ENCODE data around the gene SDK2. TPM values are rescaled to one million over a fixed set of nuclear protein-coding genes. Genes with fewer than 3 reads are reported as not detected.

Gene SDK2
- total RNA-seq, 4 donors from 2014 or later: 0.18 to 3.3 (median 1.2) TPM

DNA sequence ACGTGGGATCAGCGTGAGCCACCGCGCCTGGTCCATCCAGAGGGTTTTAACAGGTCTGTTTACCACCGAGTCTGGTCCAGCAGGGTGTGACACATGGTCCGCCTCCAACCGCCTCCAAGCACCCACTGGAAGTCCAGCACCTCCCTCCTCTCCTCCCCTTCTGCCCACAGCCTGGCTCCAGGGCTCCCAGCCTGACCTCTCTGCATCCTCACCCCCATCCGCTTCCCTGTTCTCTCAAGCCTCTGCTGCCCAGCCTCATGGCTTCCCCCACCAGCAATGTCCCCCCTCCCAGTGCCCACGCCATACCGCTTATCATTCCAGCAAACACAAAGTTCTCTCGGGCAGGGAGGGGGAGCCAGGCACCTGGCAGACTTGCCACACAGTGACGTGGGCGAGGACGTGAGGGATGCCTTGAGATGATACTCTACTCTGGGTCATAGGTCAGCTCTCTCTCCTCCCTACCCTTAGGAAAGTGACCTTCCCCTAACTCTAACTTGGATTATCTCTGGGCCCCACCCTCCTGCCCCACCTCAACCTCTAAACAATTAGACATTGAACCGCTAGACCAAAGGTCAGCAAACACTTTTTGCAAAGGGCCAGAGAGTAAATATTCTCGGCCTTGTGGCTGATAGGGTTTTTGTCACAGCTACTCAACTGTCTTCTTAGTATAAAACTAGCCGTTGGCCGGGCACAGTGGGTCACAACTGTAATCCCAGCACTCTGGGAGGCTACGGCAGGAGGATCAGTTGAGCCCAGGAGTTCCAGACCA, 355.5 kb downstream of the SDK2 start:
- H3K4me3 ChIP-seq: peak overlapping the region in 1 of 4 donors; percentile 20

DNA sequence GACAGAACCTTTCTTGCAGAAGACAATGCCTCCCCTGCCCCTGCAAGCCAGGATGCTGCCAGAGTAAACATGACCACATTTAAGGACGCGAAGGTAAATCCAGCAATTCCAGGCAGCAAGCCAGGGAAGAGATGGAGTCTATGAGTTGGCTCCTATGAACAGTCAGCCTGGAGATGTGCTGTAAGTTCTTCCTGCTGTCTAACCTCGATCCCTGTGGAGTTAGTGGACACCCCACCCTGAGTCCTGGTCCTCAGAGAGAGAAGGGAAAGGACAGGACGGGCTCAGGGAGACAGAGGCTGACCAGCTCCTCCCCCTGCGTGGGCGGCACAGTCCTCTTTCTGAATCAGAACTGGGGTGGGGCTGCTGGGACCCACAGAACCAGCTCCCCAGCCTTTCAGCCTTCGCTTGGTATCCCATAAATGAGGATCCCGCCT, 357.4 kb downstream of the SDK2 start:
- no peak for DNase-seq
- Histone ChIP-seq H3K4me1 (peaks cover 0 to 66% (median 21%) of the 10 kb centered on the region in 4 donors), H3K27me3 (no peaks in the 10 kb centered on the region), H3K36me3 (peaks cover 0 to 31% (median 0%) of the 10 kb centered on the region in 3 donors), H3K4me3 (no peak overlapping the region), H3K9me3 (no peaks in the 10 kb centered on the region), H3K27ac (peak overlapping the region in 3 of 4 donors; percentile 2 to 46 (median 8))
- no peak for TF ChIP-seq POLR2A (IDR thresholded peaks at IDR 0.05)
- TF ChIP-seq, protein P1, sequence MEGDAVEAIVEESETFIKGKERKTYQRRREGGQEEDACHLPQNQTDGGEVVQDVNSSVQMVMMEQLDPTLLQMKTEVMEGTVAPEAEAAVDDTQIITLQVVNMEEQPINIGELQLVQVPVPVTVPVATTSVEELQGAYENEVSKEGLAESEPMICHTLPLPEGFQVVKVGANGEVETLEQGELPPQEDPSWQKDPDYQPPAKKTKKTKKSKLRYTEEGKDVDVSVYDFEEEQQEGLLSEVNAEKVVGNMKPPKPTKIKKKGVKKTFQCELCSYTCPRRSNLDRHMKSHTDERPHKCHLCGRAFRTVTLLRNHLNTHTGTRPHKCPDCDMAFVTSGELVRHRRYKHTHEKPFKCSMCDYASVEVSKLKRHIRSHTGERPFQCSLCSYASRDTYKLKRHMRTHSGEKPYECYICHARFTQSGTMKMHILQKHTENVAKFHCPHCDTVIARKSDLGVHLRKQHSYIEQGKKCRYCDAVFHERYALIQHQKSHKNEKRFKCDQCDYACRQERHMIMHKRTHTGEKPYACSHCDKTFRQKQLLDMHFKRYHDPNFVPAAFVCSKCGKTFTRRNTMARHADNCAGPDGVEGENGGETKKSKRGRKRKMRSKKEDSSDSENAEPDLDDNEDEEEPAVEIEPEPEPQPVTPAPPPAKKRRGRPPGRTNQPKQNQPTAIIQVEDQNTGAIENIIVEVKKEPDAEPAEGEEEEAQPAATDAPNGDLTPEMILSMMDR (IDR thresholded peaks at IDR 0.05): no peak

More for the DNA sequence above, 355.5 kb downstream of the SDK2 start:
- Histone ChIP-seq H3K9me3 (no peaks in the 10 kb centered on the region), H3K36me3 (peaks cover 0 to 25% (median 0%) of the 10 kb centered on the region in 3 donors), H3K27ac (peak overlapping the region in 3 of 4 donors; percentile 71 to 92 (median 83)), H3K27me3 (no peaks in the 10 kb centered on the region), H3K4me1 (peaks cover 0 to 78% (median 30%) of the 10 kb centered on the region in 4 donors)
- TF ChIP-seq POLR2A (IDR thresholded peaks at IDR 0.05): peak in 1 of 2 donors; percentile 7
- TF ChIP-seq, protein P1 (IDR thresholded peaks at IDR 0.05): peak in 1 of 6 experiments; percentile 32
- DNase-seq: peak in 2 of 3 donors; percentile 87 to 88

DNA sequence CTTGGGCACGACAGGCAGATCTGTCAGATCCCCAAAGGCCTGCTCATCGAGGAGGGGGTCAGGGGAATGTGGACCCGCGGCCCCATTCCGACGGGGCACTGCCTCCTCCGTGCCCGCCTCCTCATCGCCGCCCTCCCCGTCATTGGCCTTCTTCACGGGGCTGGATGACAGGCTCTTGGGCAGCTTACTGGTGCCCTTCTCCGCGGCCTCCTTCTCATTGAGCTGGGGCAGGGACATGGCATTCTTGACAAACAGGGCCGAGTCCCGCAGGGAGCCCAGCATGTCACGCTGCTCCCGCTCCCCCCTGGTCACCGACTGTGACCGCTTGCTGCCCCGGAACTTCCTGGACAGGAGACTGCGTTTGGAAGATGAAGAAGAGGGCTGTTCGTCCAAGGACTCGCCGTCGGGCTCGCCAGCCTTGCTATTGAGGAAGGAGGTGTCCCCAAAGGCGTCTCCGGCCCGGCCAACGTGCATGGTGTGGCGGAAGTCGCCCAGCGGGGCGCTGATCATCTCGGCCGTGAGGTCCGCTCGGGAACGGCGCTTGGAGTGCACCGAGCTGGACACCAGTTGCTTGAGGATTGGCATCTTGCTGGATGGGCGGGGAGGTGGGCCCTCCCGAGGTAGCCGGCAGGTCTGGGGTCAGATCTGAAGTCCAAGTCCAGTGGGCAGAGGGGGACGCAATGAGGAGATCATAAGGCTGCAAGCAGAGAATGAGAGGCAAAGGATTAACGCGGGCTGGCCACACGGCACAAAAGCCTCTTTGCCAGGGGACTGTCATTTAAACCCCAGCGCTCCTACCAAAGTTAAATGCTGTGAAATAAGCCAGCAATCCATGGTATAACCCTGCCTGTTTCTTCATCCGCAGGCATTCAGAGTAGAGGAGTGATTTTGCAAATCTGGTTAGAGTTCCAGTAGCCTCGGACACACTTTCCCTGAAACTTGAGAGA, 358.1 kb downstream of the SDK2 start:
- Histone ChIP-seq H3K4me3 (no peak overlapping the region), H3K4me1 (peaks cover 0 to 59% (median 15%) of the 10 kb centered on the region in 4 donors), H3K27ac (peak overlapping the region in 2 of 4 donors; percentile 8 to 46), H3K27me3 (no peaks in the 10 kb centered on the region), H3K9me3 (no peaks in the 10 kb centered on the region), H3K36me3 (peaks cover 0 to 35% (median 0%) of the 10 kb centered on the region in 3 donors)
- no peak for DNase-seq
- TF ChIP-seq POLR2A (IDR thresholded peaks at IDR 0.05): no peak
- TF ChIP-seq, protein P1 (IDR thresholded peaks at IDR 0.05): no peak

DNA sequence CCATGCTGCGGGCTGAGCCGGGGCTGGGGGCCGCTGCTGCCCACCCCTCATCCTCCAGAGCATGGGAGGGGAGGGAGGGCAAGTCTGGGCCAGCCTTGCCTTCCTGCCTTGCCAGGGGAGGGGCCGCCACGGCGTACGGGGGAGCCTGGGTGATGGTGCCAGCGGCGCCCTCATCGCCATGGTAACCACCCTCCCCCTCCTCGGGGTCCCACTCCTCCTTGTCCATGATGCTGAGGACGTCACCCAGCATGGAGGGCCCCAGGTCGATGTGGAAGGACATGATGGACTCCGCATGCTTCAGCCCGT, 358.7 kb downstream of the SDK2 start:
- no peak for TF ChIP-seq POLR2A (IDR thresholded peaks at IDR 0.05)
- TF ChIP-seq, protein P1 (IDR thresholded peaks at IDR 0.05): no peak
- Histone ChIP-seq H3K4me3 (no peak overlapping the region), H3K4me1 (peaks cover 0 to 53% (median 10%) of the 10 kb centered on the region in 4 donors), H3K27me3 (no peaks in the 10 kb centered on the region), H3K36me3 (peaks cover 0 to 35% (median 0%) of the 10 kb centered on the region in 3 donors), H3K9me3 (no peaks in the 10 kb centered on the region), H3K27ac (peak overlapping the region in 2 of 4 donors; percentile 10 to 33)
- no peak for DNase-seq

DNA sequence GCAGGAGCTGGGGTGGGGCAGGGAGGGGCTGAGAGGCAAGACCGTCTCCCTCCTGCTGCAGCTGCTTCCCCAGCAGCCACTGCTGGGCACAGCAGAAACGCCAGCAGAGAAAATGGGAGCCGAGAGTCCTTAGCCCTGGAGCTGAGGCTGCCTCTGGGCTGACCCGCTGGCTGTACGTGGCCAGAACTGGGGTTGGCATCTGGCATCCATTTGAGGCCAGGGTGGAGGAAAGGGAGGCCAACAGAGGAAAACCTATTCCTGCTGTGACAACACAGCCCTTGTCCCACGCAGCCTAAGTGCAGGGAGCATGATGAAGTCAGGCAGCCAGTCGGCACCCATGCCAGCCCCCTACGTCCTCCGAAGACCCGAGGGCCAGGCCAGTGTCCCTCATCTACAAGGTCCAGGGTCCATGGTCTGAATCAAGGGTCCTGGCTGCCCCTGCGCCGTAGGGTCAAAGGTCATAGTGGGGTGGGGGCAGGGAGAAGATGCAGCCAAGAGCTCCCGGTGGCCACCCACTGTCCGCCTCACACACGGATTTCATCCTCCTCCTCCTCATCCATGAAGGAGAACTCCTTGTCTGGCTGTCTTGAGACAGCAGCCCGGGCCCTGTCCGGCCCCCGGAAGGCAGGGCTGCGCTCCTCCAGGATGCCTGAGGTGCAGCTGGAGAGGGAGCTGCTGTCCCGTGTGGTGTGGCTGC, 359.2 kb downstream of the SDK2 start:
- Histone ChIP-seq H3K4me1 (peaks cover 0 to 49% (median 8%) of the 10 kb centered on the region in 4 donors), H3K36me3 (peaks cover 0 to 35% (median 0%) of the 10 kb centered on the region in 3 donors), H3K27me3 (no peaks in the 10 kb centered on the region), H3K4me3 (no peak overlapping the region), H3K27ac (peak overlapping the region in 2 of 4 donors; percentile 10 to 33), H3K9me3 (no peaks in the 10 kb centered on the region)
- TF ChIP-seq POLR2A (IDR thresholded peaks at IDR 0.05): no peak
- TF ChIP-seq, protein P1 (IDR thresholded peaks at IDR 0.05): no peak
- no peak for DNase-seq

Data from Peyer's patch (tissue), 4 donors.